ENCODE data around the gene TBC1D19.

DNA sequence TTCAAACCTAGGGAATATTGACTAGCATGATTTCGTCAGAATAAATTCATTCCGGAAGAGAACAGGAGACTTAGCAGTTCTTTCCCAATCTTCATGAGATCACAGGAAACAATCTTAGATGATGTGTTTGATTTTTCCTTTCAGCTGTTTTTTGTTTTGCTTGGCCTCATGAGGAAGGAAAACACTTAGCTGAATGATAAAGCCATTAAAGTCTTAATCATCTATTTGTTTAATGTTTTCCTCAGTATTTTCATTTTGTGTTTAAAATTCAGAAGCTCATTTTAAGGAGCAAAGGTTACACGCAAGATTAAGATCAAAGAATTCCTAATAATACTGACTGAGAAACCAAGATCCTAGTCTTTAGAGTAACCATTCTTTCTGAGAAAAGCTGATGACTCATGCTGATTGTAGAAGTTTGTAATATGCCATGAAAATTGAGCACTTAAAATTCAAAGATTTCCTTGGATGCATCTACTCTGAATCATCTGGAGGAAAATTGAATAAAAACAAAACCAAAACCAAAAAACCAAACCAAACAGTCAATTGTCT is 15.4 kb upstream of the TBC1D19 start:
- TF ChIP-seq, protein P1, sequence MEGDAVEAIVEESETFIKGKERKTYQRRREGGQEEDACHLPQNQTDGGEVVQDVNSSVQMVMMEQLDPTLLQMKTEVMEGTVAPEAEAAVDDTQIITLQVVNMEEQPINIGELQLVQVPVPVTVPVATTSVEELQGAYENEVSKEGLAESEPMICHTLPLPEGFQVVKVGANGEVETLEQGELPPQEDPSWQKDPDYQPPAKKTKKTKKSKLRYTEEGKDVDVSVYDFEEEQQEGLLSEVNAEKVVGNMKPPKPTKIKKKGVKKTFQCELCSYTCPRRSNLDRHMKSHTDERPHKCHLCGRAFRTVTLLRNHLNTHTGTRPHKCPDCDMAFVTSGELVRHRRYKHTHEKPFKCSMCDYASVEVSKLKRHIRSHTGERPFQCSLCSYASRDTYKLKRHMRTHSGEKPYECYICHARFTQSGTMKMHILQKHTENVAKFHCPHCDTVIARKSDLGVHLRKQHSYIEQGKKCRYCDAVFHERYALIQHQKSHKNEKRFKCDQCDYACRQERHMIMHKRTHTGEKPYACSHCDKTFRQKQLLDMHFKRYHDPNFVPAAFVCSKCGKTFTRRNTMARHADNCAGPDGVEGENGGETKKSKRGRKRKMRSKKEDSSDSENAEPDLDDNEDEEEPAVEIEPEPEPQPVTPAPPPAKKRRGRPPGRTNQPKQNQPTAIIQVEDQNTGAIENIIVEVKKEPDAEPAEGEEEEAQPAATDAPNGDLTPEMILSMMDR (conservative IDR thresholded peaks at IDR 0.05): no peak
- TF ChIP-seq ZFX (IDR thresholded peaks at IDR 0.05): no peak

Data from C4-2B (cell line).